Suprapubic skin (tissue), 4 donors: ENCODE data around the gene FAM53C. TPM values are rescaled to one million over a fixed set of nuclear protein-coding genes. Genes with fewer than 3 reads are reported as not detected.

Experiments used
- DNase-seq, 2 donors: peaks; one replicate each; pipeline ENCODE4 v3.0.0-alpha.2; 2019; ENCODE audit warnings: low spot score in 2 of 2
- H3K27ac ChIP-seq: fragments of 200-600 bp; sonication (generic); one replicate; pipeline ENCODE4 v1.5.1; 2019
- H3K27me3 ChIP-seq: fragments of 200-600 bp; sonication (generic); one replicate; pipeline ENCODE4 v1.5.1; 2019
- H3K36me3 ChIP-seq: fragments of 200-600 bp; sonication (generic); one replicate; pipeline ENCODE4 v1.5.1; 2019
- H3K4me1 ChIP-seq: fragments of 200-600 bp; sonication (generic); one replicate; pipeline ENCODE4 v1.5.1; 2019
- H3K4me3 ChIP-seq: fragments of 200-600 bp; sonication (generic); one replicate; pipeline ENCODE4 v1.5.1; 2019; ENCODE audit warnings: mild to moderate bottlenecking
- H3K9me3 ChIP-seq: fragments of 200-600 bp; sonication (generic); one replicate; pipeline ENCODE4 v1.5.1; 2019
- CTCF ChIP-seq, 2 donors: fragments of 200-600 bp in 1 of 2; fragments of 450-650 bp in 1 of 2; sonication (generic) in 1 of 2; IDR thresholded peaks; one replicate each; pipeline ENCODE4 v1.5.1; 2016 to 2019; ENCODE audit warnings: antibody characterized with exemption in 2 of 2, mild to moderate bottlenecking in 1 of 2, moderate library complexity in 1 of 2
- EP300 ChIP-seq: sonication (generic); formaldehyde crosslinking; IDR thresholded peaks from one replicate; pipeline ENCODE4 v1.6.1; 2017; ENCODE audit warnings: antibody characterized with exemption
- POLR2A ChIP-seq, 2 donors: fragments of 450-650 bp; IDR thresholded peaks; one replicate each; pipeline ENCODE4 v1.6.1; 2017; ENCODE audit warnings: antibody characterized with exemption in 2 of 2, mild to moderate bottlenecking in 2 of 2, moderate library complexity in 2 of 2
- POLR2AphosphoS5 ChIP-seq, 3 donors: sonication (generic); formaldehyde crosslinking; IDR thresholded peaks; one replicate each; pipeline ENCODE4 v1.6.1; 2017; ENCODE audit warnings: antibody characterized with exemption in 3 of 3
- WGBS: methylation state at CpG from one replicate; pipeline ENCODE4 v1.1.5; 2018; 5-methylcytosine and 5-hydroxymethylcytosine counted together
- total RNA-seq, 4 donors: library from RNA; depleted of rRNA; stranded (reverse); fragments of >200 nt; gene quantifications; one replicate each; pipeline ENCODE4 v1.1.0, GENCODE V29; 2016

The FAM53C gene
- total RNA-seq, 4 donors from 2014 or later, result 18.1 to 31.1 (median 22.4) TPM

- WGBS, result 50% methylated on average over 3 of the region's 30 CpGs
Measured at GRCh38 chr5:138352071-138352721, 14.1 kb downstream of the FAM53C start, which contains the start of gene KDM3B. KDM3B (plus strand) TSS chr5:138352685; CDS start chr5:138352796, 111 bp downstream.

GRCh38 chr5:138352722-138353559 lies 14.9 kb downstream of the FAM53C start:
- peak; percentile 22 to 78 for TF ChIP-seq CTCF (IDR thresholded peaks at IDR 0.05)
- no peak for TF ChIP-seq EP300
- TF ChIP-seq POLR2AphosphoS5 (IDR thresholded peaks at IDR 0.05), result no peak
- TF ChIP-seq POLR2A (IDR thresholded peaks at IDR 0.05), result peak in 1 of 2 donors; percentile 29
- Histone ChIP-seq H3K27me3 (no peaks in the 10 kb centered on the region), H3K4me3 (peak overlapping the region; percentile 92), H3K4me1 (peaks cover 22% of the 10 kb centered on the region), H3K9me3 (no peaks in the 10 kb centered on the region), H3K36me3 (peaks cover 10% of the 10 kb centered on the region), H3K27ac (peak overlapping the region; percentile 96)
- peak in 1 of 2 donors; percentile 78 for DNase-seq
- under 1% methylated on average over 34 of the region's 88 CpGs for WGBS

More at GRCh38 chr5:138352071-138352721, 14.1 kb downstream of the FAM53C start, which contains the start of gene KDM3B:
- H3K9me3 ChIP-seq, result no peaks in the 10 kb centered on the region
- peak; percentile 88 to 92 for DNase-seq
- TF ChIP-seq POLR2AphosphoS5 (IDR thresholded peaks at IDR 0.05) (peak in 1 of 3 donors; percentile 53), CTCF (IDR thresholded peaks at IDR 0.05) (peak; percentile 100), POLR2A (IDR thresholded peaks at IDR 0.05) (no peak), EP300 (no peak)
- H3K4me1 ChIP-seq, result peaks cover 22% of the 10 kb centered on the region
- peaks cover 17% of the 10 kb centered on the region for H3K36me3 ChIP-seq
- peak within 1 kb of the TSS; percentile 92 for H3K4me3 ChIP-seq
- no peaks in the 10 kb centered on the region for H3K27me3 ChIP-seq
- peak within 1 kb of the TSS; percentile 96 for H3K27ac ChIP-seq

GRCh38 chr5:138353560-138354080 lies 15.6 kb downstream of the FAM53C start:
- Histone ChIP-seq H3K27ac (peak overlapping the region; percentile 96), H3K36me3 (peaks cover 3% of the 10 kb centered on the region), H3K4me3 (peak overlapping the region; percentile 92), H3K4me1 (peaks cover 22% of the 10 kb centered on the region), H3K9me3 (no peaks in the 10 kb centered on the region), H3K27me3 (no peaks in the 10 kb centered on the region)
- under 1% methylated on average over 11 of the region's 11 CpGs for WGBS
- TF ChIP-seq POLR2AphosphoS5 (IDR thresholded peaks at IDR 0.05), result no peak
- TF ChIP-seq EP300, result no peak
- no peak for TF ChIP-seq CTCF (IDR thresholded peaks at IDR 0.05)
- no peak for TF ChIP-seq POLR2A (IDR thresholded peaks at IDR 0.05)
- no peak for DNase-seq

GRCh38 chr5:138354387-138354786 lies 16.3 kb downstream of the FAM53C start:
- Histone ChIP-seq H3K9me3 (no peaks in the 10 kb centered on the region), H3K36me3 (no peaks in the 10 kb centered on the region), H3K4me3 (peak overlapping the region; percentile 92), H3K4me1 (peaks cover 22% of the 10 kb centered on the region), H3K27ac (peak overlapping the region; percentile 3), H3K27me3 (no peaks in the 10 kb centered on the region)
- DNase-seq, result no peak
- 13% methylated on average over 5 of the region's 5 CpGs for WGBS
- no peak for TF ChIP-seq POLR2A (IDR thresholded peaks at IDR 0.05)
- TF ChIP-seq EP300, result no peak
- no peak for TF ChIP-seq CTCF (IDR thresholded peaks at IDR 0.05)
- TF ChIP-seq POLR2AphosphoS5 (IDR thresholded peaks at IDR 0.05), result no peak
